HG02763 (cell line): ENCODE measurements around the gene ZBTB46.
"Not testable (repeated sequence)": the region's sequence is repeated elsewhere in the genome, so short reads cannot be mapped to it uniquely, and the experiment has no call there.

Source experiments
- ATAC-seq: cut with Tn5 transposase; IDR thresholded peaks from one replicate; pipeline ENCODE4 v1.9.1; 2021; ENCODE audit warnings: mild to moderate bottlenecking, moderate library complexity; ENCODE audit not compliant: unreplicated experiment

The ZBTB46 gene

DNA sequence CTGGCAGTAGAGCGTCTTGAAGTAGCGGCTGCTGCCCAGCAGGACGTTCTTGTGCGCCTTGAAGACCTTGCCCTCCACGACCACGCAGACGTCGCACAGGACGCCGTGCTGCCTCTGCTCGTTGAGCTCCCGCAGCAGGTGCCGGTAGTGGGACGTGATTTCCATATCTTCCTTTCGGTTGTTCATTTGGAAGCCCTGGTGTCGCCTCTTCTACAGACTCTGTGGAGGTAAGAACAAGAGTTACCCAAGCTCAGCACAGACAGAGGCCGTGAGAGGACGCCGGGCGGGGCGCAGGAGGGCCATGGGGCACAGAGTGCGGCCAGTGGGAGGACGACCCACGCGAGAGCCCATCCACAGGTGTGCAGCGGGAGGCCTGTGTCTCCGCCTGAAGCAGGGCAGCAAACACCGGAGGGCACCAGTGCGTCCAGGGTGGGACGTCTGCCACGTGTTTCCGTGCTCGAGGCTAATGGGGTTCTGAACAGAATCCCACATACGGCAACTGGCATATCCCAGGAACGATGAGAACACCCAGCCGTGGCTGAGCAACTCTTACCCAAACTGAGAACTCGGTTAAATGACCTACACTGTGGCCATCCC lies 40.4 kb downstream of the ZBTB46 start:
- ATAC-seq = no peak

GRCh38 chr20:63789836-63790571 lies 41.1 kb downstream of the ZBTB46 start:
- no peak for ATAC-seq

- no peak for ATAC-seq
These were observed 43.3 kb downstream of the ZBTB46 start for GRCh38 chr20:63787749-63788148.

- ATAC-seq = no peak
These were observed 43.8 kb downstream of the ZBTB46 start for GRCh38 chr20:63787302-63787701.

DNA sequence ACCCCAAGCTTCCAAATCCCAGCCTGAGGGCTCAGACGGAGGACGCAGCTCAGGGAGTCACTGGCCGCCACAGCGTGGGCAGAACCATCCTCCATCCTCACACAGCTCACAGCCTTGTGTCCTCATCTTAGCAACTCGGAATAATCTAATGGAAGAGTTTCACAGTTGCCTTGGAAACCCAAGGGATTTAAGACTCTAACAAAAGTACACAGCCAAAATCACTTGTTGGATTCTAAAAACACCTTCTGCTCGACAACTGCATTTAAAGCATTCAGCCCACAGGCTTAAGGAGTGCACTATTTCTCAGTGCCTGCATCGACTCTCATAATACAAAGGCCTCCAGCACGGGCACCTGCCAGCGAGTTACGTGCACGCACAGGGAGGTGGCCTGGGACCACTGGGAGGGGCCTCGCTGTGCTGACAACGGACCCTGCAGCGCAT lies 45.4 kb downstream of the ZBTB46 start:
- no peak for ATAC-seq

- no peak for ATAC-seq
These were observed 47.1 kb downstream of the ZBTB46 start for GRCh38 chr20:63783970-63784369.

GRCh38 chr20:63782521-63782971 lies 48.5 kb downstream of the ZBTB46 start:
- no peak for ATAC-seq

DNA sequence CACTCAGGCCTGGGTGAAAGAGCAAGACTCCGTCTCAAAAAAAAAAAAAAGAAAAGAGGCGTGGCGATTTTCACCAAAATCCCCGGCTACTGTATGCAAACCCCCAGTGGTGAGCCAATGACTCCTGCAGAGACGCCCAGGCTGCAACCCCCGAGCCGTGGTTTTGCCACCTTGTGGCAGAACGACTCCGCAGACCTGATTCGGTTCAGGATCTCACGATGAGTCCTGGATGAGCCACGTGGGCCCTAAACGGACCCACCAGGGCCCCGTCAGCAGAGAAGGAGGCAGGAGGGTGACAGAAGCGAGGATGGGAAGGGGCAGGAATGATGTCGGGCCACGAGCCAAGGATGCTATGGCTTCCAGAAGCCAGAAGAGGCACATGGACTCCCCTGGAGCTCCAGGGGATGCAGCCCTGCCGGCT lies 49.0 kb downstream of the ZBTB46 start:
- ATAC-seq = no peak

- ATAC-seq = no peak
These were observed 49.9 kb downstream of the ZBTB46 start for GRCh38 chr20:63781181-63781580.

- no peak for ATAC-seq
These were observed 52.2 kb downstream of the ZBTB46 start for GRCh38 chr20:63778857-63779256.

- no peak for ATAC-seq
These were observed 52.9 kb downstream of the ZBTB46 start for GRCh38 chr20:63778034-63778752.

- no peak for ATAC-seq
These were observed 53.5 kb downstream of the ZBTB46 start for GRCh38 chr20:63777614-63778013.

- ATAC-seq = not testable (repeated sequence)
These were observed 54.2 kb downstream of the ZBTB46 start for GRCh38 chr20:63776875-63777274.

DNA sequence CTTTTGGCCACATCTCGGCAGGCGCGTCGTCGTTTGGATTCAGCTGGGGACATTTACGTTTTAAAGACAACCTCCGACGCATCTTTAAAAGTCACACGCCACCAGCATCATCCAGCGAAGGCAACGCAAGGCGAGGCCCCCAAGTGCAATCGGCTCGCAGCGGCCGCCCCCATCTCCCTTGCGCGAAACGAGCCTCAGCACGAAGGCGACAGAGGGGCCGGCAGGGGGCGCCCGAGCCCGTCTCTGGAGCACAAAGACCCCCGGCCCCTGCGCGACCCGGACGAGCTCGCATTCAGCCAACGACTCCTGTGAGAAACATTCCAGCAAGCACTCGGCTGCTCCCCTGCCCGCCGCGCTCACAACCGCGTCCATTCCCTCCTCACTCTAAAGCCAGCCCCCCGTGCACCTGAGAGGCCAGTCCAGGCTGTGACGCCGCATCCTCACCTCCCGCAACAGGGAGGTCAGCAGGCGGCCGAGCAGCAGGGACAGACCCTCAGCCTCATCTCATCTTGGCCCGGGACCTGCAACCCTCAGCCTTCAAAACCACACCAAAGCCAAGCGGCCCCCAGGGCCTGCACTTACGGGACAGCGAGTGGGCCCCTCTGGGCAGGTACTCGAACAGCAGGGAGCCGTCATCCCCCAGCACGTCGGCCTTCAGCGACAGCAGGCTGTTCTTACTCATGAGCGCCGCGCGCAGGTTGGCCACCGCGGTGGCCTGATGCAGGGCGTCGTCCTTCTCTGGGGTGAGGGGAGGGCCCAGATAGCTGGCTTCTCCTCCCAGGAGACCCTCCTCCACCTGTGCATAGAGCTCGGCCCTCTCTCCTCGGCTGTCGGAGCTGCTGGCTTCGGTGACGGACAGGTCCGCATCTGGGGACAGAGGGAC lies 55.7 kb downstream of the ZBTB46 start:
- no peak for ATAC-seq

GRCh38 chr20:63774306-63774705 lies 56.8 kb downstream of the ZBTB46 start:
- ATAC-seq = no peak

DNA sequence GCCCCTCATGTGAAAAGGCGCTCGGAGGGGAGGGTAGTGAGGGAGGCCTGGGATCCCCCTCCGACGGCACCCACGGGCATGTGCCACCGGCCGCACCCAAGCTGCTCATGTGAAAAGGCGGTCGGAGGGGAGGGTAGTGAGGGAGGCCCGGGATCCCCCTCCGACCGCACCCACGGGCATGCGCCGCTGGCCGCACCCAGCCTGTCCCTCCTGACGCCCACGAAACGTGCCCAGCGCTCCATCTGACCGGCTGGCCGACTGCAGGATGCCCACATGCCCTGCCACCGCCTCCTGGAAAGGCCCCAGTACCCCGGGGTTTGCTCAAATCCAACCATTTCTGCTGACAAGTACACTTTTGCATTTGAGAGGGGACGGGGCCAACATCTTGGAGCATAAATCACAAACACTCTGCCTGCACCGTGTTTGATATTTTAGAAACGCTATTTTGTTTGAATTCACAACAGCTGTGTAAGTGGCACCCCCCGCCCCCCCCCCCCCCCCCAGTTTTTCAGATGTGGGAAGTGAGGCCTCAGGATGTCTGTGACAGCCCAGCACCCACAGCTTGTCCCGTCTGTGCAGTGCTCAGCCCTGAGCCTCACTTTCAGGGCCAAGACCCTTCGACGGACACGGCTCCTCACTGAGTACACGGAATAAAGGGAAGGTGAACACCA lies 57.4 kb downstream of the ZBTB46 start:
- ATAC-seq = no peak

- ATAC-seq = no peak
These were observed 58.1 kb downstream of the ZBTB46 start for GRCh38 chr20:63772781-63773518.

GRCh38 chr20:63771046-63771707 lies 59.9 kb downstream of the ZBTB46 start:
- ATAC-seq = no peak

- ATAC-seq = no peak
These were observed 61.1 kb downstream of the ZBTB46 start for GRCh38 chr20:63769891-63770474.
